ENCODE measurements around the gene TICRR. TPM values are rescaled to one million over a fixed set of nuclear protein-coding genes. Genes with fewer than 3 reads are reported as not detected.

The TICRR gene
- total RNA-seq, 4 donors from 2014 or later, result under 0.01 to 0.29 (median 0.06) TPM; not detected in 1

GRCh38 chr15:89613031-89613430 is 37.8 kb downstream of the TICRR start:
- TF ChIP-seq, protein P1, sequence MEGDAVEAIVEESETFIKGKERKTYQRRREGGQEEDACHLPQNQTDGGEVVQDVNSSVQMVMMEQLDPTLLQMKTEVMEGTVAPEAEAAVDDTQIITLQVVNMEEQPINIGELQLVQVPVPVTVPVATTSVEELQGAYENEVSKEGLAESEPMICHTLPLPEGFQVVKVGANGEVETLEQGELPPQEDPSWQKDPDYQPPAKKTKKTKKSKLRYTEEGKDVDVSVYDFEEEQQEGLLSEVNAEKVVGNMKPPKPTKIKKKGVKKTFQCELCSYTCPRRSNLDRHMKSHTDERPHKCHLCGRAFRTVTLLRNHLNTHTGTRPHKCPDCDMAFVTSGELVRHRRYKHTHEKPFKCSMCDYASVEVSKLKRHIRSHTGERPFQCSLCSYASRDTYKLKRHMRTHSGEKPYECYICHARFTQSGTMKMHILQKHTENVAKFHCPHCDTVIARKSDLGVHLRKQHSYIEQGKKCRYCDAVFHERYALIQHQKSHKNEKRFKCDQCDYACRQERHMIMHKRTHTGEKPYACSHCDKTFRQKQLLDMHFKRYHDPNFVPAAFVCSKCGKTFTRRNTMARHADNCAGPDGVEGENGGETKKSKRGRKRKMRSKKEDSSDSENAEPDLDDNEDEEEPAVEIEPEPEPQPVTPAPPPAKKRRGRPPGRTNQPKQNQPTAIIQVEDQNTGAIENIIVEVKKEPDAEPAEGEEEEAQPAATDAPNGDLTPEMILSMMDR (IDR thresholded peaks at IDR 0.05), result no peak
- Histone ChIP-seq H3K4me3 (no peak overlapping the region), H3K27me3 (peaks cover 0 to 4% (median 0%) of the 10 kb centered on the region in 4 donors), H3K4me1 (no peaks in the 10 kb centered on the region), H3K9me3 (peaks cover 0 to 10% (median 0%) of the 10 kb centered on the region in 4 donors), H3K36me3 (no peaks in the 10 kb centered on the region), H3K27ac (replicated peaks in 1 of 4) (no peak overlapping the region)
- no peak for DNase-seq (ENCODE audit: extremely low spot score)
- intact Hi-C loops (cut with DNase I), result no loop called here
- WGBS, result 89% methylated on average over 2 of the region's 2 CpGs

DNA sequence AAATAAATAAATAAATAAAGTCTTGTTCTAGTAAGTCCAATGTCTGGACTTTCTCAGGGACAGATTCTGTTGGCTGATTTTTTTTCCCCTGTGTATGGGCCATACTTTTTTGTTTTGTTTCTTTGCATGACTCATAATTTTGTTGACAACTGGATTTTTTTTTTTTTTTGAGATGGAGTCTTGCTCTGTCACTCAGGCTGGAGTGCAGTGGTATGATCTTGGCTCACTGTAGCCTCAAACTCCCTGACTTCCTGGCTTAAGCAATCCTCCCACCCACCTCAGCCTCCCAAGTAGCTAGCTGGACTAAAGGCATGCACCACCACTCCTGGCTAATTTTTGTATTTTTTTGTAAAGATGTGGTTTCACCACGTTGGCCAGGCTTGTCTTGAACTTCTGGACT is 38.9 kb downstream of the TICRR start:
- intact Hi-C loops (cut with DNase I), result no loop called here
- peaks cover 0 to 10% (median 0%) of the 10 kb centered on the region in 4 donors for H3K9me3 ChIP-seq
- no peak overlapping the region for H3K27ac ChIP-seq (replicated peaks in 1 of 4)
- no peak for DNase-seq (ENCODE audit: extremely low spot score)
- no peaks in the 10 kb centered on the region for H3K36me3 ChIP-seq
- peaks cover 0 to 4% (median 0%) of the 10 kb centered on the region in 4 donors for H3K27me3 ChIP-seq
- WGBS, result 100% methylated on average over 1 of the region's 1 CpG
- TF ChIP-seq POLR2A (IDR thresholded peaks at IDR 0.05; ENCODE audit: low read depth) (no peak), EP300 (IDR thresholded peaks at IDR 0.05) (no peak), POLR2AphosphoS5 (IDR thresholded peaks at IDR 0.05) (no peak)
- TF ChIP-seq, protein P1 (IDR thresholded peaks at IDR 0.05), result no peak
- no peaks in the 10 kb centered on the region for H3K4me1 ChIP-seq
- no peak overlapping the region for H3K4me3 ChIP-seq

DNA sequence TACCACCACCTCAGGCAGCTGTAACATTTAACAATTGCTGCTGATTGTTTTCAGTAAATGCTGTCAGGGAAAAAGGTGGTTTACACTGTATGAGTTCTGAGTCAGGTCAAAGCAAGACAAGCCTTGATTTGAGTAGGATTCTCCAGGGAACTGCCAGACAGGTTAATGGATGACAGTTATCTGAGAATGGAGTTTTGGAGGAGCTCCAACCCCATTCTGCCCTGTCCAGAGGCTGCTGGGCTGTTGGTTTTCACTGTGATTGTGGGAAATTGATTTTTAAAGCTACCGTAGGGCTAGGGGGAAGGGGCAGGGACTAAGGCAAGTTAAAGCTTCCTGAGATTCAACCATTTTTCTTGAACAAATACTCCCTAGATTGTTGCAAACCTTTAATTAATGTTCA is 39.9 kb downstream of the TICRR start:
- no peak for TF ChIP-seq POLR2AphosphoS5 (IDR thresholded peaks at IDR 0.05)
- no peak for TF ChIP-seq EP300 (IDR thresholded peaks at IDR 0.05)
- TF ChIP-seq, protein P1 (IDR thresholded peaks at IDR 0.05), result no peak
- TF ChIP-seq POLR2A (IDR thresholded peaks at IDR 0.05; ENCODE audit: low read depth), result no peak
- peaks cover 0 to 10% (median 0%) of the 10 kb centered on the region in 4 donors for H3K9me3 ChIP-seq
- H3K27me3 ChIP-seq, result peaks cover 0 to 4% (median 0%) of the 10 kb centered on the region in 4 donors
- intact Hi-C loops (cut with DNase I), result no loop called here
- H3K27ac ChIP-seq (replicated peaks in 1 of 4), result no peak overlapping the region
- no peak overlapping the region for H3K4me3 ChIP-seq
- DNase-seq (ENCODE audit: extremely low spot score), result no peak
- no peaks in the 10 kb centered on the region for H3K36me3 ChIP-seq
- 79% methylated on average over 1 of the region's 1 CpG for WGBS
- no peaks in the 10 kb centered on the region for H3K4me1 ChIP-seq

DNA sequence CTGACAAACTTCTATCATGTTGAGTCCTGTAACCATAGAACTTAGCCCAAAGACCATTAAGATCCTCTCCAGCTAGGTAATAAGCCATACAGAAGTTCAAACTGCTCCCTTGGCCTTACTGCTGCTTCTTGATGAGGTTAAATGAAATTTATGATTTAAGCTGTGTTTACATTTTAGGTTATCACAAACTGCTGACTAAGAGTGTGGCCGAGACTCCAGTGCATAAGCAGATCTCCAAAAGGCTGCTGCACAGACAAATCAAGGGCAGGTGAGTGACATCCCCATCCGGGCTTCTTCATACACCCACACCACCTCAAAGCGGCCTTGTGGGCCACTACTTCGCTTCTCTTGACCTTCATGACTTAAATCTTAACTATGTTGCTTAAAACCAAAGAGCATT is 41.0 kb downstream of the TICRR start:
- H3K4me1 ChIP-seq, result no peaks in the 10 kb centered on the region
- no peak overlapping the region for H3K27ac ChIP-seq (replicated peaks in 1 of 4)
- intact Hi-C loops (cut with DNase I), result no loop called here
- H3K4me3 ChIP-seq, result no peak overlapping the region
- DNase-seq (ENCODE audit: extremely low spot score), result no peak
- H3K9me3 ChIP-seq, result peaks cover 0 to 10% (median 0%) of the 10 kb centered on the region in 4 donors
- H3K36me3 ChIP-seq, result no peaks in the 10 kb centered on the region
- H3K27me3 ChIP-seq, result peaks cover 0 to 4% (median 0%) of the 10 kb centered on the region in 4 donors
- TF ChIP-seq, protein P1 (IDR thresholded peaks at IDR 0.05), result no peak
- TF ChIP-seq EP300 (IDR thresholded peaks at IDR 0.05), result no peak
- TF ChIP-seq POLR2AphosphoS5 (IDR thresholded peaks at IDR 0.05), result no peak
- no peak for TF ChIP-seq POLR2A (IDR thresholded peaks at IDR 0.05; ENCODE audit: low read depth)
- WGBS, result 100% methylated on average over 4 of the region's 4 CpGs

DNA sequence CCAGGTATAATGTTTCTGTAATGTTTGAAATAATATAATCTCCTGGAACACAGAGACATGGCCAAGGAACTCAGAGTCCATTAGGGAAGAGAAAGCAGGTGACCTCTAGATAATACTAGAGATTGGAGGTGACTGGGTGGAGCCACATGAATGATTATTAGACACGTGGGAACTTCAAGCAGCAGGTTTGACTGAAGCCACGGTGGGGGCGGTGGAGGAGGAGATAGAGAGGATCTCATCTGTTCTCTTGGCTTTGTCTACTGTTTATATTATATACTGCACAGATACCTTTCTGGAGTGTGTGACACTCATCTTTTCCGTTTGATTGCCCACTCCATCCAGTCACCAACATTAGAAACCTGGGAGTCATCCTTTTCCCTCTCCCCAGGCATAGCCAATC is 46.3 kb downstream of the TICRR start:
- TF ChIP-seq POLR2A (IDR thresholded peaks at IDR 0.05; ENCODE audit: low read depth), result no peak
- TF ChIP-seq EP300 (IDR thresholded peaks at IDR 0.05), result no peak
- TF ChIP-seq, protein P1 (IDR thresholded peaks at IDR 0.05), result no peak
- TF ChIP-seq POLR2AphosphoS5 (IDR thresholded peaks at IDR 0.05), result no peak
- Histone ChIP-seq H3K36me3 (peaks cover 2 to 18% (median 10%) of the 10 kb centered on the region in 4 donors), H3K4me3 (no peak overlapping the region), H3K4me1 (peaks cover 0 to 6% (median 0%) of the 10 kb centered on the region in 4 donors), H3K9me3 (no peaks in the 10 kb centered on the region), H3K27ac (replicated peaks in 1 of 4) (no peak overlapping the region), H3K27me3 (no peaks in the 10 kb centered on the region)
- WGBS, result 55% methylated on average over 4 of the region's 4 CpGs
- no peak for DNase-seq (ENCODE audit: extremely low spot score)
- intact Hi-C loops (cut with DNase I), result no loop called here

Data from esophagus muscularis mucosa (tissue), 4 donors.